ENCODE results near the gene DCLK1.

Gene DCLK1

GRCh38 chr13:35733827-35734226, 397.4 kb downstream of the DCLK1 start:
- Histone ChIP-seq H3K27ac (replicated peaks) (no peak overlapping the region), H3K4me3 (replicated peaks; ENCODE audit: insufficient read depth, low read length) (no peak overlapping the region), H3K27me3 (ENCODE audit: insufficient read depth, poor library complexity, severe bottlenecking) (no peaks in the 10 kb centered on the region)
- no peak for TF ChIP-seq CTCF (IDR thresholded peaks at IDR 0.05; ENCODE audit: insufficient read depth, low read length)
- TF ChIP-seq REST (IDR thresholded peaks at IDR 0.05; ENCODE audit: insufficient replicate concordance, low read depth) = no peak
- TF ChIP-seq GABPA (IDR thresholded peaks at IDR 0.05; ENCODE audit: low read depth) = no peak
- TF ChIP-seq POLR2AphosphoS5 (IDR thresholded peaks at IDR 0.05; ENCODE audit: low read depth) = no peak
- TF ChIP-seq SPI1 (IDR thresholded peaks at IDR 0.05; ENCODE audit: borderline replicate concordance, low read depth) = no peak
- DNase-seq (ENCODE audit: low read depth in 1 of 2, low spot score in 1 of 2) = no peak

GRCh38 chr13:35732565-35732964, 398.6 kb downstream of the DCLK1 start:
- Histone ChIP-seq H3K27ac (replicated peaks) (no peak overlapping the region), H3K27me3 (ENCODE audit: insufficient read depth, poor library complexity, severe bottlenecking) (no peaks in the 10 kb centered on the region), H3K4me3 (replicated peaks; ENCODE audit: insufficient read depth, low read length) (no peak overlapping the region)
- DNase-seq (ENCODE audit: low read depth in 1 of 2, low spot score in 1 of 2) = no peak
- no peak for TF ChIP-seq GABPA (IDR thresholded peaks at IDR 0.05; ENCODE audit: low read depth)
- TF ChIP-seq CTCF (IDR thresholded peaks at IDR 0.05; ENCODE audit: insufficient read depth, low read length) = no peak
- no peak for TF ChIP-seq REST (IDR thresholded peaks at IDR 0.05; ENCODE audit: insufficient replicate concordance, low read depth)
- TF ChIP-seq POLR2AphosphoS5 (IDR thresholded peaks at IDR 0.05; ENCODE audit: low read depth) = no peak
- TF ChIP-seq SPI1 (IDR thresholded peaks at IDR 0.05; ENCODE audit: borderline replicate concordance, low read depth) = no peak

GRCh38 chr13:35731471-35731870, 399.7 kb downstream of the DCLK1 start:
- Histone ChIP-seq H3K27ac (replicated peaks) (no peak overlapping the region), H3K4me3 (replicated peaks; ENCODE audit: insufficient read depth, low read length) (no peak overlapping the region), H3K27me3 (ENCODE audit: insufficient read depth, poor library complexity, severe bottlenecking) (no peaks in the 10 kb centered on the region)
- DNase-seq (ENCODE audit: low read depth in 1 of 2, low spot score in 1 of 2) = no peak
- no peak for TF ChIP-seq SPI1 (IDR thresholded peaks at IDR 0.05; ENCODE audit: borderline replicate concordance, low read depth)
- TF ChIP-seq REST (IDR thresholded peaks at IDR 0.05; ENCODE audit: insufficient replicate concordance, low read depth) = no peak
- no peak for TF ChIP-seq POLR2AphosphoS5 (IDR thresholded peaks at IDR 0.05; ENCODE audit: low read depth)
- no peak for TF ChIP-seq CTCF (IDR thresholded peaks at IDR 0.05; ENCODE audit: insufficient read depth, low read length)
- no peak for TF ChIP-seq GABPA (IDR thresholded peaks at IDR 0.05; ENCODE audit: low read depth)
